Endothelial cell of umbilical vein (primary cell): ENCODE measurements around the gene ABT1. TPM values are rescaled to one million over a fixed set of nuclear protein-coding genes. Genes with fewer than 3 reads are reported as not detected.

Source experiments
- BruUV-seq: library from RNA; stranded (reverse); fragments of 400-500 nt; replicated peaks from 2 replicates; lab custom pipeline; 2021; lab: Mats Ljungman, UMichigan
- CTCF ChIA-PET: fragments of 300-600, 350-600 bp; sonication (Branson Sonifier 250); formaldehyde crosslinking; loops from one replicate; lab custom pipeline; 2021; ENCODE audit warnings: antibody characterized with exemption, inconsistent platforms; lab: Charles Lee
- POLR2A ChIA-PET: fragments of 300-600, 350-600 bp; sonication (Branson Sonifier 250); formaldehyde crosslinking; loops from one replicate; lab custom pipeline; 2021; ENCODE audit warnings: antibody characterized with exemption, inconsistent platforms; lab: Charles Lee
- DNase-seq: peaks from one replicate; pipeline ENCODE4 v3.0.0-alpha.2; 2011; ENCODE audit warnings: low read depth, low spot score
- FAIRE-seq: peaks from 2 replicates; lab custom pipeline; 2011; peaks lifted over from hg19 to GRCh38; lab: Jason Lieb, UNC
- H2AFZ ChIP-seq: 2 replicates; pipeline ENCODE4 v1.6.0; 2012; ENCODE audit warnings: low read depth, low read length, control low read depth, inconsistent platforms
- H3K27ac ChIP-seq: 2 replicates; pipeline ENCODE4 v1.5.1; 2011; ENCODE audit warnings: low read depth, mild to moderate bottlenecking, control low read depth, low read length, moderate library complexity; ENCODE audit not compliant: insufficient read depth
- H3K27me3 ChIP-seq, 2 experiments: 2 replicates each; pipeline versions ENCODE4 v1.6.0 to v1.6.1; 2011; ENCODE audit warnings: low read length in 2 of 2, mixed read lengths in 1 of 2; ENCODE audit not compliant: control insufficient read depth in 2 of 2, insufficient read depth in 2 of 2
- H3K36me3 ChIP-seq, 2 experiments: 2 replicates in 1 of 2; 3 replicates in 1 of 2; pipeline ENCODE4 v1.5.1; 2011; ENCODE audit warnings: low read length in 2 of 2, mild to moderate bottlenecking in 1 of 2, moderate library complexity in 1 of 2; ENCODE audit not compliant: control insufficient read depth in 2 of 2, insufficient read depth in 2 of 2; ENCODE audit errors: extremely low read depth in 1 of 2
- H3K4me1 ChIP-seq: 3 replicates; pipeline ENCODE4 v1.5.1; 2011; ENCODE audit warnings: mild to moderate bottlenecking, low read length; ENCODE audit not compliant: control insufficient read depth, insufficient read depth; ENCODE audit errors: extremely low read depth
- H3K4me2 ChIP-seq: 2 replicates; pipeline ENCODE4 v1.6.1; 2011; ENCODE audit warnings: low read length, control low read depth, mixed read lengths; ENCODE audit not compliant: insufficient read depth
- H3K4me3 ChIP-seq, 3 experiments: fragments of 200-600 bp in 1 of 3; sonication (generic), shearing (Covaris generic) in 1 of 3; replicated peaks in 1 of 3; 2 replicates each; pipeline ENCODE4 v1.5.1; 2011 to 2016; ENCODE audit warnings: control low read depth in 3 of 3, low read length in 3 of 3, mild to moderate bottlenecking in 2 of 3, inconsistent platforms in 1 of 3, low read depth in 1 of 3, moderate library complexity in 1 of 3; ENCODE audit not compliant: insufficient read depth in 1 of 3
- H3K79me2 ChIP-seq: 2 replicates; pipeline ENCODE4 v1.6.0; 2012; ENCODE audit warnings: low read length, inconsistent platforms; ENCODE audit not compliant: control insufficient read depth, insufficient read depth
- H3K9ac ChIP-seq: replicated peaks from 2 replicates; pipeline ENCODE3; 2011; ENCODE audit warnings: low read length, control low read depth; ENCODE audit not compliant: insufficient read depth; ENCODE audit errors: extremely low read depth
- H3K9me1 ChIP-seq: replicated peaks from 3 replicates; pipeline ENCODE4 v1.6.0; 2011; ENCODE audit warnings: mild to moderate bottlenecking, low read length; ENCODE audit not compliant: control insufficient read depth, insufficient read depth; ENCODE audit errors: extremely low read depth
- H3K9me3 ChIP-seq: replicated peaks from 2 replicates; pipeline ENCODE4 v1.5.1; 2012; ENCODE audit warnings: low read length, inconsistent platforms; ENCODE audit not compliant: control insufficient read depth, insufficient read depth
- H4K20me1 ChIP-seq: replicated peaks from 2 replicates; pipeline ENCODE3; 2011; ENCODE audit warnings: mild to moderate bottlenecking, low read length; ENCODE audit not compliant: control insufficient read depth, insufficient read depth; ENCODE audit errors: extremely low read depth
- EZH2 ChIP-seq: IDR thresholded peaks from 2 replicates; pipeline ENCODE4 v1.6.1; 2012; ENCODE audit warnings: borderline replicate concordance, low read depth, mild to moderate bottlenecking, moderate library complexity, low read length, inconsistent platforms; ENCODE audit not compliant: severe bottlenecking
- FOS ChIP-seq: IDR thresholded peaks from 2 replicates; pipeline ENCODE4 v1.6.1; 2011; ENCODE audit warnings: mild to moderate bottlenecking, low read length, moderate library complexity, borderline replicate concordance; ENCODE audit not compliant: insufficient read depth
- GATA2 ChIP-seq: IDR thresholded peaks from 2 replicates; pipeline ENCODE4 v1.7.0; 2011; ENCODE audit warnings: low read depth, mild to moderate bottlenecking, moderate library complexity, mixed read lengths, low read length; ENCODE audit not compliant: insufficient read length, insufficient read depth
- JUN ChIP-seq: IDR thresholded peaks from 2 replicates; pipeline ENCODE4 v1.6.1; 2011; ENCODE audit warnings: borderline replicate concordance, low read depth; ENCODE audit not compliant: insufficient read length, insufficient read depth
- MYC ChIP-seq: IDR thresholded peaks from one replicate; pipeline ENCODE4 v1.6.1; 2011; ENCODE audit warnings: mild to moderate bottlenecking, low read depth, low read length
- POLR2A ChIP-seq: IDR thresholded peaks from 2 replicates; pipeline ENCODE4 v1.6.1; 2012; ENCODE audit warnings: low read depth, mild to moderate bottlenecking, control low read depth, low read length
- POLR2AphosphoS5 ChIP-seq: IDR thresholded peaks from 2 replicates; pipeline ENCODE4 v1.6.1; 2012; ENCODE audit warnings: low read depth, mild to moderate bottlenecking, control low read depth, low read length, moderate library complexity; ENCODE audit not compliant: insufficient read depth
- dilution Hi-C: fragments of 300-500 bp; cut with MboI; formaldehyde crosslinking; loops from one replicate; pipeline ENCODE4 v1.15.0; 2019; ENCODE audit warnings: low sequenced_read_pairs; ENCODE audit not compliant: extremely low pct_ligation_motif_present
- intact Hi-C: fragments of 100-400 bp; cut with micrococcal nuclease; formaldehyde crosslinking; loops from one replicate; pipeline ENCODE4 v1.10.0; 2022
- polyA plus RNA-seq, 4 experiments: library from polyadenylated mRNA; depleted of rRNA in 3 of 4; stranded (reverse) in 3 of 4; unstranded in 1 of 4; fragments of >200 nt; gene quantifications; 2 replicates each; pipeline versions ENCODE4 v1.2.1 to v1.2.3, GENCODE V29; 2011 to 2012; ENCODE audit warnings: missing spikeins in 1 of 4
- total RNA-seq: library from RNA; stranded (reverse); gene quantifications from 2 replicates; pipeline ENCODE4 v1.2.3, GENCODE V29; 2021
- TF ChIP-seq, protein P1 (sequence below): IDR thresholded peaks from 2 replicates; pipeline ENCODE4 v1.6.1; 2011; ENCODE audit not compliant: insufficient read depth, insufficient read length
- TF ChIP-seq, protein P2 (sequence below), 2 donors: IDR thresholded peaks; 1 replicate in 1 of 2; 2 replicates in 1 of 2; pipeline ENCODE4 v1.5.1; 2011; ENCODE audit warnings: low read length in 2 of 2, mild to moderate bottlenecking in 2 of 2, moderate library complexity in 2 of 2, control low read depth in 1 of 2, inconsistent platforms in 1 of 2, low read depth in 1 of 2; ENCODE audit not compliant: insufficient read depth in 1 of 2; ENCODE audit errors: extremely low read depth in 1 of 2

The ABT1 gene
- total and polyA plus RNA-seq, 2 donors (not counting 3 experiments of a cell fraction or from before 2014, with no cell fraction given), result 20.1 to 22.2 TPM

DNA sequence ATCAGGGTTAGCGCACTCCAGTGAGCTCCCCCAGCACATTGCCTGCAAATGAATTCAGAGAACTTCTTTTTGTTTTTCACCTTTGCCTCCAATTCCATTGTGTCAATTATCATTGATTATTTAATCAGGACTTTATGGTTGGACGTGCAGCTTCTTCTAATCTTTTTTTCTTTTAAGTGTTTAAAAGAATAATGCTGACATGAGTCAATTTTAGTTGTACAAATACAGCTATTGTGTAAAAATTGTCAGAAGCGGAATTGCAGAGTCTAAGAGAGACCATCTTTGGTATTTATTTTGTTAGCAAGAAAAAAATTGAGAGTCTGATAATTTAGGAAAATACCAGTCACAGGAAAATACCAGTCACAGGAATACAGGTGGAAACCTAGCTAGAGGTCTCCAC lies 5.5 kb downstream of the ABT1 start:
- Histone ChIP-seq H3K4me3 (no peak overlapping the region), H3K27me3 (peaks cover 3 to 22% of the 10 kb centered on the region in 2 experiments), H3K9me3 (no peaks in the 10 kb centered on the region), H3K9me1 (no peaks in the 10 kb centered on the region), H3K4me2 (no peak overlapping the region), H3K4me1 (peaks cover 6% of the 10 kb centered on the region), H4K20me1 (no peaks in the 10 kb centered on the region), H3K27ac (no peak overlapping the region), H3K9ac (no peak overlapping the region), H2AFZ (no peak overlapping the region), H3K36me3 (peaks cover 3 to 11% of the 10 kb centered on the region in 2 experiments), H3K79me2 (peaks cover 10% of the 10 kb centered on the region)
- CTCF ChIA-PET, result no interaction called here
- intact Hi-C loops, result no loop called here
- POLR2A ChIA-PET, result no interaction called here
- DNase-seq (no peak), FAIRE-seq (no peak)
- no TSS peak for BruUV-seq
- dilution Hi-C loops, result no loop called here
- TF ChIP-seq JUN, result no peak
- TF ChIP-seq POLR2AphosphoS5, result no peak
- TF ChIP-seq FOS, result no peak
- no peak for TF ChIP-seq EZH2
- TF ChIP-seq POLR2A, result no peak
- TF ChIP-seq MYC, result no peak
- TF ChIP-seq, protein P1, sequence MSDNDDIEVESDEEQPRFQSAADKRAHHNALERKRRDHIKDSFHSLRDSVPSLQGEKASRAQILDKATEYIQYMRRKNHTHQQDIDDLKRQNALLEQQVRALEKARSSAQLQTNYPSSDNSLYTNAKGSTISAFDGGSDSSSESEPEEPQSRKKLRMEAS, result no peak
- TF ChIP-seq, protein P2, sequence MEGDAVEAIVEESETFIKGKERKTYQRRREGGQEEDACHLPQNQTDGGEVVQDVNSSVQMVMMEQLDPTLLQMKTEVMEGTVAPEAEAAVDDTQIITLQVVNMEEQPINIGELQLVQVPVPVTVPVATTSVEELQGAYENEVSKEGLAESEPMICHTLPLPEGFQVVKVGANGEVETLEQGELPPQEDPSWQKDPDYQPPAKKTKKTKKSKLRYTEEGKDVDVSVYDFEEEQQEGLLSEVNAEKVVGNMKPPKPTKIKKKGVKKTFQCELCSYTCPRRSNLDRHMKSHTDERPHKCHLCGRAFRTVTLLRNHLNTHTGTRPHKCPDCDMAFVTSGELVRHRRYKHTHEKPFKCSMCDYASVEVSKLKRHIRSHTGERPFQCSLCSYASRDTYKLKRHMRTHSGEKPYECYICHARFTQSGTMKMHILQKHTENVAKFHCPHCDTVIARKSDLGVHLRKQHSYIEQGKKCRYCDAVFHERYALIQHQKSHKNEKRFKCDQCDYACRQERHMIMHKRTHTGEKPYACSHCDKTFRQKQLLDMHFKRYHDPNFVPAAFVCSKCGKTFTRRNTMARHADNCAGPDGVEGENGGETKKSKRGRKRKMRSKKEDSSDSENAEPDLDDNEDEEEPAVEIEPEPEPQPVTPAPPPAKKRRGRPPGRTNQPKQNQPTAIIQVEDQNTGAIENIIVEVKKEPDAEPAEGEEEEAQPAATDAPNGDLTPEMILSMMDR (IDR thresholded peaks at IDR 0.05; ENCODE audit: extremely low read depth in 1 of 2, insufficient read depth in 1 of 2, low read depth in 1 of 2, low read length in 2 of 2), result no peak
- no peak for TF ChIP-seq GATA2
